ENCODE results near the gene CRYBG1.

DNA sequence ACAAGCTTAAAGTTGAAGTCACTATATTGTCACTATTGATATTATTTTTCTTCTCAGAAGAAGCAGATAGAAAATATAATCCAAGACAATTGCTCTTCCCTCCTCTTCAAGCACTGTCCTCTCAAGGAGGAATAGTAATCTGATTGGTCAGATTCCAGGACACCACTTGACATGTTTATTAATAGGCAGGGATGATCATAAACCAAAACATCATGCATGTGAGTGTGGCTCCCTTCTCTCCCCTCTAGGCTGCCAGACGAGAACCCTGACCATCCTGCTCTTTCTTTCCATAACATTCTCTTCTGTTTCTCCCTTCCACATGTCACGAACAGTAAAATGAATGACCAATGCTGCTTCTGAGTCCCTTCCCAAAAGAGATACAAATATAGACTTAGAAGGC lies 42.5 kb upstream of the CRYBG1 start:
- TF ChIP-seq, protein P1, sequence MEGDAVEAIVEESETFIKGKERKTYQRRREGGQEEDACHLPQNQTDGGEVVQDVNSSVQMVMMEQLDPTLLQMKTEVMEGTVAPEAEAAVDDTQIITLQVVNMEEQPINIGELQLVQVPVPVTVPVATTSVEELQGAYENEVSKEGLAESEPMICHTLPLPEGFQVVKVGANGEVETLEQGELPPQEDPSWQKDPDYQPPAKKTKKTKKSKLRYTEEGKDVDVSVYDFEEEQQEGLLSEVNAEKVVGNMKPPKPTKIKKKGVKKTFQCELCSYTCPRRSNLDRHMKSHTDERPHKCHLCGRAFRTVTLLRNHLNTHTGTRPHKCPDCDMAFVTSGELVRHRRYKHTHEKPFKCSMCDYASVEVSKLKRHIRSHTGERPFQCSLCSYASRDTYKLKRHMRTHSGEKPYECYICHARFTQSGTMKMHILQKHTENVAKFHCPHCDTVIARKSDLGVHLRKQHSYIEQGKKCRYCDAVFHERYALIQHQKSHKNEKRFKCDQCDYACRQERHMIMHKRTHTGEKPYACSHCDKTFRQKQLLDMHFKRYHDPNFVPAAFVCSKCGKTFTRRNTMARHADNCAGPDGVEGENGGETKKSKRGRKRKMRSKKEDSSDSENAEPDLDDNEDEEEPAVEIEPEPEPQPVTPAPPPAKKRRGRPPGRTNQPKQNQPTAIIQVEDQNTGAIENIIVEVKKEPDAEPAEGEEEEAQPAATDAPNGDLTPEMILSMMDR (IDR thresholded peaks at IDR 0.05), result no peak
- no peak for TF ChIP-seq EZH2phosphoT487 (IDR thresholded peaks at IDR 0.05)

Measured in neural progenitor cell (in vitro differentiated cells).